ENCODE data around the gene BICD1.
"Not testable (repeated sequence)": the region's sequence is repeated elsewhere in the genome, so short reads cannot be mapped to it uniquely, and the experiment has no call there.

BICD1 gene

DNA sequence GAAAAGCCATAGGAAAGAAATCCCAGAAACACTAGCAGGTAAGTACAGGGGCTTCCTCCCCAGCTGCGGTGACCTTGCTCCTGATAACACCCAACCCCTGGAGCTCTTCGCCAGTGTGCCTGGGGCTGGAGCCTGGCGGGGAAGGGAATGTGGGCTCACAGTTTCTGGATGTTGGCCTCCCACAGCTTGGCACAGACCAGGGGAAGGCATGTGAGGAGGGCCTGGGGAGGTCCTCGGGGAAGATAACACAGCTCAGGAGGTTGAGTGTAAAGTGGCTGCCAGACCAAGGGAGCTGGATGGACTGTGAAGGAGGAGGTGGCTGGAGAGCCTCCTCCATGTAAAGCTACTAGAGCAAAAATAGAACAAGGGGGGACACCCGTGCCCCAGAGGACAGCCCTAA is 120.1 kb downstream of the BICD1 start:
- H3K4me3 ChIP-seq (ENCODE audit: low read length), result no peak overlapping the region

DNA sequence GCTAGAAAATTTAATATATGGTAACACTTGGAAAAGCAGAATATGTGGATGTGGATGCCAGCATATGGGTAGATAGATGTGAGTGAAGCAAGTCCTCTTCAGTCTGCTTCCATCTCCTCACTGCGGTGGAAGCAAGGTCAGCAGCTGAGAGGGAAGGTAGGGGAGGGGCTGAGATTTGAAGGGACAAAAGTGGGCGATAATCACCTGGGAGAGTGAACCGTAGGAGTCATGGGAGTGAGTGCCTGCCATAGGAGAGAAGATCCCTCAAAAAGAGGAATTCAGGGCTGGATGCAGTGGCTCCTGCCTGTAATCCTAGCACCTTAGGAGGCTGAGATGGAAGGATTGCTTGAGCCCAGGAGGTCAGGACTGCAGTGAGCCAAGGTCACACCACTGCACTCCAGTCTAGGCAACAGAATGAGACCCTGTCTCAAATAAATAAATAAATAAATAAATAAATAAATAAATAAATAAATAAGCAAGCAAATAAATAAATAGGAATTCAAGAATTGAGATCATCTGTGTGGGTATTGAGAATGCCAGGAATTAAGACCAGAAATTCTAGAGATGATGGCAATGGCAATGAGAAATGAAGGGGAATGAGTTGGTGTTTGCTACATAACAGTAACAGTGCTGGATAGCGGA is 123.4 kb downstream of the BICD1 start:
- H3K79me2 ChIP-seq (ENCODE audit: control insufficient read depth, low read length), result peaks cover 36% of the 10 kb centered on the region
- peak overlapping the region; percentile 6; the same call in 1 of the 2 replicates for H3K4me3 ChIP-seq (ENCODE audit: low read length)
- H4K20me1 ChIP-seq (ENCODE audit: control insufficient read depth, insufficient read depth, low read depth, low read length), result no peaks in the 10 kb centered on the region
- H3F3A ChIP-seq (ENCODE audit: control insufficient read depth, insufficient read depth), result no peaks in the 10 kb centered on the region
- H3K27ac ChIP-seq (ENCODE audit: low read depth, low read length), result peak overlapping the region; percentile 26
- TF ChIP-seq, protein P1, sequence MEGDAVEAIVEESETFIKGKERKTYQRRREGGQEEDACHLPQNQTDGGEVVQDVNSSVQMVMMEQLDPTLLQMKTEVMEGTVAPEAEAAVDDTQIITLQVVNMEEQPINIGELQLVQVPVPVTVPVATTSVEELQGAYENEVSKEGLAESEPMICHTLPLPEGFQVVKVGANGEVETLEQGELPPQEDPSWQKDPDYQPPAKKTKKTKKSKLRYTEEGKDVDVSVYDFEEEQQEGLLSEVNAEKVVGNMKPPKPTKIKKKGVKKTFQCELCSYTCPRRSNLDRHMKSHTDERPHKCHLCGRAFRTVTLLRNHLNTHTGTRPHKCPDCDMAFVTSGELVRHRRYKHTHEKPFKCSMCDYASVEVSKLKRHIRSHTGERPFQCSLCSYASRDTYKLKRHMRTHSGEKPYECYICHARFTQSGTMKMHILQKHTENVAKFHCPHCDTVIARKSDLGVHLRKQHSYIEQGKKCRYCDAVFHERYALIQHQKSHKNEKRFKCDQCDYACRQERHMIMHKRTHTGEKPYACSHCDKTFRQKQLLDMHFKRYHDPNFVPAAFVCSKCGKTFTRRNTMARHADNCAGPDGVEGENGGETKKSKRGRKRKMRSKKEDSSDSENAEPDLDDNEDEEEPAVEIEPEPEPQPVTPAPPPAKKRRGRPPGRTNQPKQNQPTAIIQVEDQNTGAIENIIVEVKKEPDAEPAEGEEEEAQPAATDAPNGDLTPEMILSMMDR (IDR thresholded peaks at IDR 0.05; ENCODE audit: low read depth, low read length, poor library complexity, severe bottlenecking), result no peak
- no peak for TF ChIP-seq EZH2phosphoT487 (IDR thresholded peaks at IDR 0.05; ENCODE audit: borderline replicate concordance, low read length)
- H3K9me3 ChIP-seq (ENCODE audit: control insufficient read depth, insufficient read depth, low read length), result no peaks in the 10 kb centered on the region
- no peaks in the 10 kb centered on the region for H3K27me3 ChIP-seq (ENCODE audit: control insufficient read depth, low read length)
- no peaks in the 10 kb centered on the region for H3K9me2 ChIP-seq (replicated peaks; ENCODE audit: control insufficient read depth, low read length)
- peaks cover 35% of the 10 kb centered on the region for H3K36me3 ChIP-seq (ENCODE audit: control insufficient read depth, low read length)
- peak overlapping the region; percentile 51 for H3K4me2 ChIP-seq (ENCODE audit: low read length)
- peaks cover 54% of the 10 kb centered on the region for H3K4me1 ChIP-seq (ENCODE audit: control insufficient read depth, low read length)

More for the DNA sequence above, 120.1 kb downstream of the BICD1 start:
- peaks cover 54% of the 10 kb centered on the region for H3K36me3 ChIP-seq (ENCODE audit: control insufficient read depth, low read length)
- H3K9me2 ChIP-seq (replicated peaks; ENCODE audit: control insufficient read depth, low read length), result no peaks in the 10 kb centered on the region
- H3K4me2 ChIP-seq (ENCODE audit: low read length), result no peak overlapping the region
- peaks cover 22% of the 10 kb centered on the region for H3K79me2 ChIP-seq (ENCODE audit: control insufficient read depth, low read length)
- H3K27me3 ChIP-seq (ENCODE audit: control insufficient read depth, low read length), result no peaks in the 10 kb centered on the region
- no peak for TF ChIP-seq EZH2phosphoT487 (IDR thresholded peaks at IDR 0.05; ENCODE audit: borderline replicate concordance, low read length)
- TF ChIP-seq, protein P1 (IDR thresholded peaks at IDR 0.05; ENCODE audit: low read depth, low read length, poor library complexity, severe bottlenecking), result no peak
- no peaks in the 10 kb centered on the region for H3F3A ChIP-seq (ENCODE audit: control insufficient read depth, insufficient read depth)
- H3K4me1 ChIP-seq (ENCODE audit: control insufficient read depth, low read length), result peaks cover 38% of the 10 kb centered on the region
- no peaks in the 10 kb centered on the region for H4K20me1 ChIP-seq (ENCODE audit: control insufficient read depth, insufficient read depth, low read depth, low read length)
- H3K27ac ChIP-seq (ENCODE audit: low read depth, low read length), result no peak overlapping the region
- no peaks in the 10 kb centered on the region for H3K9me3 ChIP-seq (ENCODE audit: control insufficient read depth, insufficient read depth, low read length)

DNA sequence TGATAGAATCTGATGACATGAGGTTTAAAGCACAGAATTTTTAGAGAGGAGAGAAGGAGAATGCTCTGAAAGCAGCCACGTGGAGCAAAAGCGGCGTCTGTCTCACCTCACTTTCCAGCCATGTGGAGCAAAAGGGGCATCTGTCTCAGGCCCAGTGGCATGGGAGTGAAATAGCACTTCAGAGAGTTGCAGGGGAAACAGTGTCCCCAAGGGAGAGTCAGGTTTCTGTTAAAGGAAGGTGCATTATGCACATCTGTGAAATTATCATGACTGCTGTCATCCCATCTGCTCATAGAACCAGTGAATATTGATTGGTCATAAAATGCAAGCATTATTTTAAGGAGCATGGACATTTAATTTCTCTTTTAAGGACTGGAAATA is 124.0 kb downstream of the BICD1 start:
- Histone ChIP-seq H3F3A (ENCODE audit: control insufficient read depth, insufficient read depth) (no peaks in the 10 kb centered on the region), H3K4me2 (ENCODE audit: low read length) (peak overlapping the region; percentile 20), H3K9me3 (ENCODE audit: control insufficient read depth, insufficient read depth, low read length) (no peaks in the 10 kb centered on the region), H3K27me3 (ENCODE audit: control insufficient read depth, low read length) (no peaks in the 10 kb centered on the region), H3K4me3 (ENCODE audit: low read length) (peak overlapping the region; percentile 6; the same call in 1 of the 2 replicates), H3K9me2 (replicated peaks; ENCODE audit: control insufficient read depth, low read length) (no peaks in the 10 kb centered on the region), H3K27ac (ENCODE audit: low read depth, low read length) (peak overlapping the region; percentile 26), H4K20me1 (ENCODE audit: control insufficient read depth, insufficient read depth, low read depth, low read length) (no peaks in the 10 kb centered on the region), H3K79me2 (ENCODE audit: control insufficient read depth, low read length) (peaks cover 36% of the 10 kb centered on the region), H3K36me3 (ENCODE audit: control insufficient read depth, low read length) (peaks cover 35% of the 10 kb centered on the region), H3K4me1 (ENCODE audit: control insufficient read depth, low read length) (peaks cover 54% of the 10 kb centered on the region)
- TF ChIP-seq EZH2phosphoT487 (IDR thresholded peaks at IDR 0.05; ENCODE audit: borderline replicate concordance, low read length), result no peak

DNA sequence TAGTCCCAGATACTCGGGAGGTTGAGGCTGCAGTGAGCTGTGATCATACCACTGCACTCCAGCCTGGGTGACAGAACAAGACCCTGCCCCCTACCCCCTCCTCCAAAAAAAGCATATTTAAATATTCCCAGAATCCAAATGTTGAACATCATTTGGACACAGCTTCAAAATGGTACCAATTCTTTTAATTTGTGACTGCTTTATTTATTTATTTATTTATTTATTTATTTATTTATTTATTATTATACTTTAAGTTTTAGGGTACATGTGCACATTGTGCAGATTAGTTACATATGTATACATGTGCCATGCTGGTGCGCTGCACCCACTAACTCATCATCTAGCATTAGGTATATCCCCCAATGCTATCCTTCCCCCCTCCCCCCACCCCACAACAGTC is 124.7 kb downstream of the BICD1 start:
- Histone ChIP-seq H3K4me1 (ENCODE audit: control insufficient read depth, low read length) (peaks cover 54% of the 10 kb centered on the region), H3K36me3 (ENCODE audit: control insufficient read depth, low read length) (peaks cover 36% of the 10 kb centered on the region), H3K79me2 (ENCODE audit: control insufficient read depth, low read length) (peaks cover 36% of the 10 kb centered on the region)
- H3K9me2 ChIP-seq (replicated peaks; ENCODE audit: control insufficient read depth, low read length); H3K27me3 ChIP-seq (ENCODE audit: control insufficient read depth, low read length); H3K27ac ChIP-seq (ENCODE audit: low read depth, low read length); H3K4me2 ChIP-seq (ENCODE audit: low read length); H3K9me3 ChIP-seq (ENCODE audit: control insufficient read depth, insufficient read depth, low read length); H3F3A ChIP-seq (ENCODE audit: control insufficient read depth, insufficient read depth); H3K4me3 ChIP-seq (ENCODE audit: low read length); H4K20me1 ChIP-seq (ENCODE audit: control insufficient read depth, insufficient read depth, low read depth, low read length): not testable (repeated sequence)

Data from DOHH2 (cell line).